T1000 (cell line): Measurements from ENCODE around the gene MICU2.

Experiments used
- DNase-seq: peaks from one replicate; lab custom pipeline; 2025; ENCODE audit warnings: mixed read lengths; lab: John Stamatoyannopoulos, UW

MICU2 gene

DNA sequence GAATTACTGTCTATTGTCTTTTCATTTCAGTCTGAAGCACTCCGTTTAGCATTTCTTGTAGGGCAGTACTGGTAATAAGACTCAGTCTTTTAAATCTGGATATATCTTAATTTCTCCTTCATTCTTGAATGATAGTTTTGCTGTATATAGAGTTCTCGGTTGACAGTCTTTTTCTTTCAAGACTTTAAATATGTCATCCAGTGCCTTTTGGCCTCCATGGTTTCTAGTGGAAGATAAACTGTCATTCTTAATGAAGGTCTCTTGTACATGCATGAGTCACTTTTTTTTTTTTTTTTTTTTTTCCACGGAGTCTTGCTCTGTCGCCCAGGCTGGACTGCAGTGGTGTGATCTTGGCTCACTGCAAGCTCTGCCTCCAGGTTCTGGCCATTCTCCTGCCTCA is 117.6 kb downstream of the MICU2 start:
- DNase-seq, result no peak

DNA sequence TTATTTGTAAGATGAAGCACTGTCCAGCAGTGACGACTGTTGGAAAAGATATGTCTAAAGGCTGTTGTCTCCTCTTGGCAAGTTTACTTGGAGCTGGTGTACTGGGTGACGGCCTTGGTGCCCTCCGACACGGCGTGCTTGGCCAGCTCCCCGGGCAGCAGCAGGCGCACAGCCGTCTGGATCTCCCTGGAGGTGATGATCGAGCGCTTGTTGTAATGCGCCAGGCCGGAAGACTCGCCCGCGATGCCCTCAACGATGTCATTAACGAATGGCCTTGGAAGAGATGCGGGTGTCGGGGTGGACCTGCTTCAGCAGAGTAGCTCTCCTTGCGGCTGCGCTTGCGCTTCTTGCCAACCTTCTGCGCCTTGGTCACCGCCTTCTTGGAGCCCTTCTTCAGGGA is 120.2 kb downstream of the MICU2 start:
- DNase-seq, result no peak

DNA sequence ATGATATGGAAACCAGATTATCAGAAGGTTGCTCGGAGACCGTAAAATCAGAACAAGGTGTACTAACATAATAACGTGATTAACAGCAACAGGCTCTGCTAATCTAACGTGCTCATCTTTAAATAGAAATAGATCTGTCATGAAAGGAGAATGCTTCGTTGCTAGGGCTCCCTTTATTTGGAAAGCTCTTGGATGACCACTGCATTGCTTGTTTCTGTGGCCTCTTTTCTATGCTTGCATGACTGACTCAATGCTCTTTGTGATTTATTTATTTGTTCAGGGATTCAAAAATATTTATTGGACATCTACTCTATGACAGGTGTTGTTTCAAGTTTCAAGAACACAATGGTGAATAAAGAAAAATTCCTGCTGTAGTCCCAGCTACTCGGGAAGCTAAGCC is 122.6 kb downstream of the MICU2 start:
- no peak for DNase-seq

DNA sequence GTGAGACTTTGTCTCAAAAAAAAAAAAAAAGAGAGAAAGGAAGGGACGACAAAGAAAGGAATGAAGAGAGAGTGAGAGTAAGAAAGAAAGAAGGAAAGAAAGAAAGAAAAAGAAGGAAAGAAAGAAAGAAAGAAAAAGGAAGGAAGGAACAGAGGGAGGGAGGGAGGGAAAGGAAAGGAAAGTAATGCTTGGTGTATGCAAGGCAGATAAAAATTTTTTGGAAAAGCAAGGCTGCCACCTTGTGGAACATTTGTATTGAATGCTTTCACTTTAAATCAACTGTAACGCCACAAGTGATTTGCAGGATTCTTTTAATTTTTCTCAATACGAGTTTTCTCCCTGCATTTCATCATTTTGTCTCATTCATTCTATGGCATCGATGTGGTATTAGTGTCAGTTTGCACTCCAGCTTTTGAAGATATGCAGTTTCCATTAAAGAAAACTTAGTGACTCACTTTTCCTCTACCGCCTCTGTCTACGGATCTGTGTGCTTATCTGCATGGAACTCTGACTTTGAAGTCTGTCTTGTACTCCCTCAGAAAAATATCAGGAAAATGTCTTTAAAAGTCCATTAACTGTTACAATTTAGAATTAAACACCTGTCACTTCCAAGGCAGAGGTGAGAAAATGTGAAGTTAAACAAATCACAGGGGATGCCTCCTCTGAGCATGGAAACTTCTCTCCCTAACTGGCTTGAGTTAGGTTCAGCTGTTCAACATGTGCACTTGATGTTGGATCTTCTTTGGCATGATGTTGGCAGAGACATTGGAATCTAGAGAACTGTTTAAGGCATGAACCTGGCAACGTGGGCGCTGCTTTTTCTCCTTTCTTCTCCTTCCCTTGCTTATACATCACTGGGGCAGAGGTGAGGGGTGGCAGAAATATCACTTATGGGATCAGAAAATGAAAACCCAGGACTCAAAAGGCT is 124.8 kb downstream of the MICU2 start:
- peak; percentile 42 for DNase-seq

DNA sequence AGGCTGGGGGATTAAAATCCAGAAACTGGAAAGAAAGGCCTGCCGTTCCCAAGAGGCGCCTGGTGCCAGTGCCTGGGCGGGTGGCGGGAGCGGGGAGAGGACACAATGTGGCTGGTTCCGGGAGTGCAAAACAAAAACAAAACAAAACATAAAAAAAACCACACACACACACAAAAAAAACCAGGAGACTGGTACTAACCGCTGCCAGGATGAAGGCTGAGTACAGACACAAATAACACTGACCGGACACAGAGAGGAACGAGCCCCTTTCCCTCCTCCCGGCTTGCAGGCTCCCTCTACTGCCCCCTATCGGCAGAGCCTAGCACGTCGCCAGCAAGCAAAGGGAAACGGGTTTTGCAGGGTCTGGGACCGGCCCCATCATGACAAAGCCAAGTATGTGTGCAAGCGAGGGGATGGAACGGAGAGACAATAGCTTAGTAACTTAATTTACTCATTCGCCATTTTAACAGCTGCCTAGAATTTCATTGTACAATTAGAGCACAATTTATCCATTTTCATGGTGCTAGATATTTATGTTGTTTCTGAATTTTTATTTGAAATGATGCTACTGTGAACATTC is 127.0 kb downstream of the MICU2 start:
- peak; percentile 78 for DNase-seq

DNA sequence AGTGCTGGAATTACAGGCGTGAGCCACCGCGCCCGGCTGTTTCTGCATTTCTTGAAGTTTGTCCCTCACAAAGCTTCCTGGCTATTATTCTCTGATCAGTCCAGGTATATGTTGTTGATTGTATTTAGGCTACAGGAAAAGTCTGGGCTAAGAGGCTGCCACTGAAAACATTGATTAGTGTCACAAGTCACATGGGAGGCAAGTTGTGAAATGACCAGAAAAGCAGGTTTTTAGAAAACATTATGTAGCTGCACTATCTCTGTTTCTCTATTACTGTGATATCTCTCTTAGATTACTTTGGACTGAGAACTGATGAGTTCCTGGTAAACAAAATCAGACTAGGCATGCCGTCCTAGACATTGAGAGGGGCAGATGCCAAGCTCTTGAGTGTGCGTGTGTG is 128.9 kb downstream of the MICU2 start:
- DNase-seq, result no peak

DNA sequence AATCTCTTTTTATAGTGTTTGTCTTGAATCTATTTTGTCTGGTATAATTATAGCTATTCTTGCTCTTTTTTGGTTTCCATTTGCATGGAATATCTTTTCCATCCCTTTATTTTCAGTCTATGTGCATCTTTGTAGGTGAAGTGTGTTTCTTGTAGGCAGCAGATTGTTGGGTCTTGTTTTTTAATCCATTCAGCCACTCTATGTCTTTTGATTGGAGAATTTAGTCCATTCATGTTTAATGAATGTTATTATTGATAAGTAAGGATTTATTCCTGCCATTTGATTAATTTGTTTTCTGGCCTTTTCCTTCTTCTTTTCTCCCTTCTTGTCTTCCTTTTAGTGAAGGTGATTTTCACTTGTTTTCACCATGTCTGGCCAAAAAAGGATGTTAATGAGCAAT is 133.2 kb downstream of the MICU2 start:
- DNase-seq, result no peak

DNA sequence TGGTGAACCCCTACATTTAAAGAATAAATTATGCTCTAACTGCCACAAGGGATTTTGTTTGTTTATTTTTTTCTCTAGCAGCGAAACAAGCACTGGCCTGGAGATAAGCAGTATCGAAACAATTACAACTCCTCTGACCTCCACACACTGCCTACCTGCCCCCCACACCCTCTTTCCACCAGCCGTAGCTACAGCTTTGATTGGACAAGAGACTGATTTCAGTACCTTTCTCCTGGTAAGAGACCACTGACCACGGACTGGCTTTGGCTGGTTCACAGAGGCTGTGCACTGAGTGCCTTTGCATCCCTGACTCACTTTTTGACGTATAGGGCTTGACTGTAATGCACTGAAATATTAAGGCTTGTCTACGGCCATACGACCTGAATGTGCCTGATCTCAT is 137.4 kb downstream of the MICU2 start:
- no peak for DNase-seq

DNA sequence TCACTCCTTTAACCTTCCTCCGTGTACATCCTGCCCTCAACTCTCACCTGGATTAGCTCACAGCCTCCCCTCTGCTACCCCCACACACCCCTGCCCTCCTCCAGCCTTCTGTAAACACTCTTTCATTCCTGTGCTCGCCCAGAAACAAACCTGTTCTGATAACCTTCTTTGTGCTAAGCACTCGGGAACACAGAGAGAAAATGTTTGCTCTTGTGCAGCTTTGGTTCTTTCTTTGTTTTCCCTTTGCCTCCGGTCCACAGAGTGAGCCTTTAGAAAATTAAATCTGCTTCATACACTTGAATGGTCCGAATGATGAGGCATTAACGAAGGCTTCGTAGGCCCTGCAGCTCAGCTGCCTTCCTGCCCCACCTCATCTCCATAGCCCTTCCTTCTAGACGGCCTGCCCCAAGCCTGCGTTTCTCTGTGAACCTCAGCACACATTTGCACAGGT is 138.2 kb downstream of the MICU2 start:
- no peak for DNase-seq

DNA sequence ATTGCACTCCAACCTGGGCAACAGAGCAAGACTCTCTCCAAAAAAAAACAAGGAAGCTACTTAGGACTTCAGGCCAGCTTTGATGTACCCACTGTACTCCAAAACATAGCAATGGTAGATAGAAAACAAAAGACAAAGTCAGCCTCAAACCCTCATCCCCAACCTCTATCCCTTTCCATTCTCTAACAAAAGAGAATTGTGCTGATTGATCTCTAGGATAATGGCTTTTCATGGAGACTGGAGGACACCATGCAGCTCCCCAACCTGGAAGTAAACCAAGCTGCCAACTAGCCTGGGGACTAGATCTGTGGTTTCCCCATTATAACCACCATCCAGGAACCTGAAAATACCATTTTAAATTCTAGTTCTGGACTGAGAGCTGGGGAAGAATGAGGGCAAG is 140.5 kb downstream of the MICU2 start:
- DNase-seq, result no peak

DNA sequence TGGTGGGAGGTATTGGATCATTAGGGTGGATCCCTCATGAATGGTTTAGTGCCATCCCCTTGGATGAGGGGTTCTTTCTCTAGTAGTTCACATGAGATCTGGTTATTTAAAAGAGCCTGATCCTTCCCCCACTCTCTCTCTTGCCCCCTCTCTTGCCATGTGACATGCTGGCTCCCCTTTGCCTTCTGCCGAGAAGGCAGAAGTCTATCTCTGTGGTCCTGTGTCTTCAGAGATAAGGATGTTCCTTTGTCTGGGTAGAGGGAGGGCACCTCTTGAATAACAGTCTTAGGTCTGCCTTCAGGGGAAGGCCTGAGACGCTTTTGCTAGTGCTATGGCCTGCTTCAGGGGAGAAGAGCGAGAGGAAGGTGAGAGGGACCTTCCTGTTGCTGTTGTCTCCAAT is 142.8 kb downstream of the MICU2 start:
- no peak for DNase-seq

DNA sequence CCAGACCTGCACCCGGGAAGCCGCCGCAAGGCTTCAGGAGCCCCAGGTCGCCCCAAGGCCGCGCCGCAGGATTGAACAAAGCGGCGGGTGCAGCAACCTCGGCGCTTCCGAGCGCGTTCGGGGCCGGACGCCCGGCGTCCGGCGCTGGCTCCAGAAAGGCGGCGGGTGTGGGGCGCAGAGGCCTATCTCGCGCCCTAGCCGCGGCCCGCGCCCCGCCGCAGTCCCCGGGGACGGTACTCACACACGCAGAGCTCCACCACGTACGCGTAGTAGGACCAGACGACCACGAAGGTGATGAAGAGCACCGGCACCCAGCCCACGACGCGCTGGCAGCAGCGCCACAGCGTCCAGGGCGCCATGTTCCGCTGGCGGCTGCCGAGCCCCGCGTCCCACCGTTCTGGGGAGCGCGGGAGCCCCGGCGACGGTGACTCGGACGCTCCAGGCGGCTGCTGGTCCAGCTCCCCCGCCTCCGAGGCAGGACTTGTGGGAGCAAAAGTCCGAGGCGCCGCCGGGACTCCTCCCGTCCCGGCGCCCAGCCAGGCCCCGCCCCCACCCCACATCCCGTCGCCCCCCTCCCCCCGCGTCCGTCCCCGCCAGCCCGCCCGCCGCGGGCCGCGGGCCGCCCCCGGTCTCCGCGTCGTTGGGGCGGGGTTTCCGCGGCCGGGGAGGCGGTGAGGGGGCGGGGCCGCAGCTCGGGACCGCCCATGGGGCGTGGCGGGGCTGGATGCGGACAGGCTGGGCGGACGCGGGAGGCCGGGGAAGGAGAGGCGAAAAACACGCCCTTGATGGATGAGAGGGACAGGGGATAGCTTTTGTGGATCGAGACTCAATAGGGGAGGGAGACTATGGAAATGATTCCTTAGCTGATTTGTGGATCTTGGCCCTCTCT is 144.9 kb downstream of the MICU2 start, which contains the start of gene ZDHHC20:
TSS of gene ZDHHC20 (minus strand) at position 491 of the 889 bp plus-strand sequence. CDS start at position 359, 132 bp downstream.
- DNase-seq, result peak; percentile 96

DNA sequence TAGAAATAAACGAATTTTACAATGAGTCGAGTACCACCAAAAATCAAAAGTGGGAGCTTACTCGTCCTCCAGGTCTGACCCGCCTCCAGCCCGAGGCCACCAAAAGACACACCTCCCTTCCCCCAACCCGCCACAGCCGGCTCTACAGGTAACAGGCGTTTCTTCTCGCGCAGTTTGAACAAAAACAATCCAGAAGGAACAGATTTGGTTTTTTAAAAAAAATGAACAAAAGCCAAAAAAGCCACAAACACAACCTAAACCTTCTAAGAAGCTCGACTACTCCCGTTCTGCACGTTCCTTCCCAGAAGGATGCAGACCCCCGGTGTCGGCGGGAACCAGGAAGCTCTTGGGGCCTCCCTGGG is 145.5 kb downstream of the MICU2 start:
- no peak for DNase-seq

DNA sequence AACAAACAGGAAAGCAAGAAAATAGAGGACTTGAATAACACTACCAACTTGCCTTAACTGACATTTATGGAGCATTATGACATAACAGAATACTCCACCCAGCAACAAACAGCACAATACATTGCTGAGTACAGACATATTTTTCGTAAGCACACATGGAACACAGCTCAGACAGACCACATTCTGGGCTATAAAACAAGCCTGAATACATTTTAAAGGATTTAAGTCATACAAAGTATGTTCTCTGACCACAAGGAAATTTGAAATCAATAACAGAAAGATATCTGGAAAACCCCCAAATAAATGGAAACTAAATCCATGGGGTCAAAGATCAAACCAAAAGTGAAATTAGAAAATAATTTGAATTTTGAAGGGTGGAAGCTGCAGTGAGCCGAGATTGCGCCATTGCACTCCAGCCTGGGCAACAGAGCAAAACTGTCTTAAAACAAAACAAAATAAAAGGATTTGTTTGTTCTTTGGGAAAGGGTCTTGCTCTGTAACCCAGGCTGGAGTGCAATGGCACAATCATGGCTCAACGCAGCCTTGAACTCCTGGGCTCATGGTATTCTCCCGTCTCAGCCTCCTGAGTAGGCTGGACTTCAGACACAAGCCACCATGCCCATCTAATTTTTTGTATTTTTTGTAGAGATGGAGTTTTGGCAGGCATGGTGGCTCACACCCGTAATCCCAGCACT is 150.4 kb downstream of the MICU2 start:
- DNase-seq, result no peak

DNA sequence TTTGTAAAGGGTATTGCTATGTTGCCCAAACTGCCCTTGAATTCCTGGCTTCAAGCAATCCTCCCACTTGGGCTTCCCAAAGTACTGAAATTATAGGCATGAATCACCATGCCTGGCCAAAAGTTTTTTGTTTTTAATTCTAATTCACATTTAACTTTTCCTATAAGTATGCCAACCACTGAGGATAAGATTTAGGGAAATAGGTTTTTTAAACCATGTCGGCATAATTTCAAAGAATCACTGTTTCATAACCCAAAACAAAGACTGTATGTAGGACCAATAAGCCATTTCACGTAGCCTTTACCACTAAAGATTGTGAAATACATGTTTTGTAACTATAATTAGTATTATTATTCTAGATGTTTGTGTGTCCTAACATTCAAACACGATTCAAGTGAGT is 153.0 kb downstream of the MICU2 start:
- DNase-seq, result no peak

DNA sequence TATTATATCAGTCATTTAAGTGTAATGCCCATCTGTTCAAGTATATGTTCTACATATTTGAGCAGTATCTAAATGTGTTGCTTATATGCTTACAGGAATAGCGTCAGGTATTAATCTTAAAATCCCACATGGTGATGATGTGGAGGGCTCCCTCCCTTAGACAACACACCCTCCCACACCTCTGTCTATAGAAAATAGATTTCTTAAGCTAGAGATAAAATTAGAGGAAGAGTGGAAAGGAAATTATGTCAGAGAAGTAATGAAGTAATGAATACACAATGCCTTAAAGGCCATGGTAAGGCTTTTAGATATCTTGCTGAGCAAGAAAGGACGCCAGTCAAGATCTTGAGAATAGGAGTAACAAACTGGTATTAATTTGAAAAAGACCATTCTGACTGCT is 157.3 kb downstream of the MICU2 start:
- no peak for DNase-seq

DNA sequence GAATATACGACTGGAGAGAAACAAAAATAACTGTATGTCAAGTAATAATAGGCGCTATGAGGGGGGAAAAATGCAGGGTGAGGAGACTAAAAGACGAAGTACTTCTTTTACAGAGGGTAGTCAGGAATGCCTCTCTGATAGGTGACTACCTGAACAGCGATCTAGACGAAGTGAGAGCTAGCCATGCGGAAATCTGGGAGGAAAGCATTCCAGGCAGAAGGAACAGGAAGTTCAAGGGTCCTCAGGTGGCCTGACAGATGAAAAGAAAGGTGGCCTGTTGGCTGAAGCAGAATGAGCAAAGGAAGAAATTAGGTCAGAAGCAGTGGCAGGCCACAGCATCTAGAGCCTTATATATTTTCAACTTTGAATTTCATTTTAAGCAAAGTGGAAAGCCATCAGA is 158.2 kb downstream of the MICU2 start:
- DNase-seq, result no peak

DNA sequence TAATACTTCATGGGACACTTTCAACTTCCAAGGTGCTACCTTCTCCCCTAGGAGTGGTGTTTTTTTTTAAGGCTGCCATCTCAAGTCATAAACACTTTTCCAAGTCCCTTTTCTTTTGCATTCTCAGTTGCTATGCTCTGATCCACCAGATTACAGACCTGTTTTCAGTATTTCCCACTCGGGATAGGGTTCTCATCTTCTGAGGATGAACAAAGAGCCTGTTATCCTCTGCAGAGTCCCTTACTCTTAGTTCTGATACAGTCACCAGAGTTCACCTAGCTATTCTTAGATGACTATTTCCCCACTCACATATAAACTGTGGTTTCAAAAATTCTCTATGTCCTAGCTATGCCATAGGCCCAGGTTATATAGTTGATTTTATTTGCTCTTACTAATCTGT is 160.8 kb downstream of the MICU2 start:
- DNase-seq, result no peak
